ENCODE data around the gene RASIP1. TPM values are rescaled to one million over a fixed set of nuclear protein-coding genes. Genes with fewer than 3 reads are reported as not detected.
"Not testable (repeated sequence)": the region's sequence is repeated elsewhere in the genome, so short reads cannot be mapped to it uniquely, and the experiment has no call there.

The RASIP1 gene
- total and polyA plus RNA-seq, 7 donors = 3.9 to 9.7 (median 7.0) TPM

GRCh38 chr19:48720251-48720612, 20.2 kb downstream of the RASIP1 start:
- no peaks in the 10 kb centered on the region for H3K36me3 ChIP-seq (ENCODE audit: insufficient read depth in 1 of 2, low read depth in 1 of 2)
- ATAC-seq (peak; percentile 68 to 78 (median 70)), DNase-seq (peak; percentile 51 to 84)
- WGBS, 3 donors = 10 to 14% (median 13%) methylated on average over 12 of the region's 12 CpGs
- H3K4me3 ChIP-seq = peak overlapping the region; percentile 78
- no peaks in the 10 kb centered on the region for H3K27me3 ChIP-seq (ENCODE audit: insufficient read depth in 3 of 3, low read length in 2 of 3)
- no peak for TF ChIP-seq CTCF (IDR thresholded peaks at IDR 0.05)
- no peaks in the 10 kb centered on the region for H3K9me3 ChIP-seq
- intact Hi-C loops (cut with DNase I) = no loop called here
- H3K4me1 ChIP-seq = peaks cover 26% of the 10 kb centered on the region
- H3K27ac ChIP-seq = peak overlapping the region; percentile 91

GRCh38 chr19:48719263-48720171, 20.9 kb downstream of the RASIP1 start, which contains the start of gene MAMSTR:
MAMSTR (minus strand) TSS chr19:48719725; CDS start chr19:48719031, 694 bp downstream.
- DNase-seq = peak; percentile 62 to 77
- Histone ChIP-seq H3K4me3 (peak within 1 kb of the TSS; percentile 78), H3K36me3 (ENCODE audit: insufficient read depth in 1 of 2, low read depth in 1 of 2) (no peaks in the 10 kb centered on the region), H3K27me3 (ENCODE audit: insufficient read depth in 3 of 3, low read length in 2 of 3) (no peaks in the 10 kb centered on the region), H3K9me3 (no peaks in the 10 kb centered on the region), H3K27ac (peak within 1 kb of the TSS; percentile 91), H3K4me1 (peaks cover 30% of the 10 kb centered on the region)
- intact Hi-C loops (cut with DNase I) = loop anchor here (2.0 to 5.0 kb wide), 2 partner anchors 42 to 81 kb away; no protein-coding TSS in a partner anchor
- 21 to 40% (median 29%) methylated on average over 33 of the region's 33 CpGs for WGBS, 3 donors
- no peak for TF ChIP-seq CTCF (IDR thresholded peaks at IDR 0.05)
- ATAC-seq = peak; percentile 43 to 60 (median 56)

- Histone ChIP-seq H3K4me3 (peak overlapping the region; percentile 78), H3K36me3 (ENCODE audit: insufficient read depth in 1 of 2, low read depth in 1 of 2) (peaks cover 0 to under 1% of the 10 kb centered on the region in 2 donors), H3K4me1 (peaks cover 30% of the 10 kb centered on the region), H3K27ac (peak overlapping the region; percentile 91), H3K27me3 (ENCODE audit: insufficient read depth in 3 of 3, low read length in 2 of 3) (no peaks in the 10 kb centered on the region), H3K9me3 (no peaks in the 10 kb centered on the region)
- WGBS, 3 donors = 13 to 14% (median 13%) methylated on average over 15 of the region's 15 CpGs
- TF ChIP-seq CTCF (IDR thresholded peaks at IDR 0.05) = no peak
- intact Hi-C loops (cut with DNase I) = loop anchor here (2.0 to 5.0 kb wide), 2 partner anchors 41 to 80 kb away; no protein-coding TSS in a partner anchor
- ATAC-seq (no peak), DNase-seq (peak in 1 of 2 donors; percentile 69)
Observed at GRCh38 chr19:48718711-48719231, 21.6 kb downstream of the RASIP1 start.

GRCh38 chr19:48718106-48718505, 22.3 kb downstream of the RASIP1 start:
- not testable (repeated sequence) for H3K9me3 ChIP-seq; DNase-seq; H3K36me3 ChIP-seq (ENCODE audit: insufficient read depth in 1 of 2, low read depth in 1 of 2); ATAC-seq; H3K27me3 ChIP-seq (ENCODE audit: insufficient read depth in 3 of 3, low read length in 2 of 3)
- Histone ChIP-seq H3K4me1 (peaks cover 33% of the 10 kb centered on the region), H3K27ac (peak overlapping the region; percentile 91), H3K4me3 (peak overlapping the region; percentile 78)
- intact Hi-C loops (cut with DNase I) = loop anchor here (2.0 to 5.0 kb wide), 2 partner anchors 41 to 79 kb away; no protein-coding TSS in a partner anchor
- WGBS, 3 donors = 71 to 81% (median 77%) methylated on average over 13 of the region's 13 CpGs
